Hepatocyte (in vitro differentiated cells): ENCODE results near the gene SCAMP5. TPM values are rescaled to one million over a fixed set of nuclear protein-coding genes. Genes with fewer than 3 reads are reported as not detected.

Experiments
- DNase-seq: peaks from one replicate; pipeline ENCODE4 v3.0.0-alpha.2; 2016; ENCODE audit warnings: low spot score
- H2AFZ ChIP-seq: fragments of 200-600 bp; sonication (generic); 2 replicates; pipeline ENCODE4 v1.6.0; 2016; ENCODE audit warnings: antibody characterized with exemption, mild to moderate bottlenecking
- H3K27ac ChIP-seq: fragments of 200-600 bp; sonication (generic); 2 replicates; pipeline ENCODE4 v1.5.1; 2016; ENCODE audit warnings: mild to moderate bottlenecking
- H3K27me3 ChIP-seq: fragments of 200-600 bp; sonication (generic); 2 replicates; pipeline ENCODE4 v1.6.1; 2016
- H3K36me3 ChIP-seq: fragments of 200-600 bp; sonication (generic); replicated peaks from 2 replicates; pipeline ENCODE4 v1.5.1; 2016; ENCODE audit warnings: low read depth; ENCODE audit not compliant: insufficient read depth
- H3K4me1 ChIP-seq: fragments of 200-600 bp; sonication (generic); 2 replicates; pipeline ENCODE4 v1.5.1; 2016; ENCODE audit warnings: mild to moderate bottlenecking, moderate library complexity; ENCODE audit not compliant: insufficient read depth
- H3K4me2 ChIP-seq: fragments of 200-600 bp; sonication (generic); 2 replicates; pipeline ENCODE4 v1.6.0; 2016
- H3K4me3 ChIP-seq: fragments of 200-600 bp; sonication (generic); 2 replicates; pipeline ENCODE4 v1.5.1; 2016; ENCODE audit warnings: mild to moderate bottlenecking
- H3K79me2 ChIP-seq: fragments of 200-600 bp; sonication (generic); 2 replicates; pipeline ENCODE4 v1.6.0; 2017; ENCODE audit warnings: mild to moderate bottlenecking
- H3K9me2 ChIP-seq: fragments of 200-600 bp; sonication (generic); replicated peaks from 2 replicates; pipeline ENCODE4 v1.6.0; 2017; ENCODE audit warnings: mild to moderate bottlenecking; ENCODE audit not compliant: insufficient read depth
- H3K9me3 ChIP-seq: fragments of 200-600 bp; sonication (generic); 2 replicates; pipeline ENCODE4 v1.5.1; 2016; ENCODE audit warnings: low read depth, mild to moderate bottlenecking
- H4K20me1 ChIP-seq: fragments of 200-600 bp; sonication (generic); 2 replicates; pipeline ENCODE4 v1.6.0; 2016; ENCODE audit warnings: mild to moderate bottlenecking; ENCODE audit not compliant: insufficient read depth, poor library complexity, severe bottlenecking
- CTCF ChIP-seq: fragments of 200-600 bp; sonication (generic); IDR thresholded peaks from 2 replicates; pipeline ENCODE4 v1.5.1; 2016; ENCODE audit warnings: antibody characterized with exemption, mild to moderate bottlenecking; ENCODE audit not compliant: poor library complexity
- EZH2 ChIP-seq: fragments of 200-600 bp; sonication (generic); IDR thresholded peaks from 2 replicates; pipeline ENCODE4 v1.6.1; 2016; ENCODE audit warnings: antibody characterized with exemption, mild to moderate bottlenecking, borderline replicate concordance
- EZH2phosphoT487 ChIP-seq: fragments of 200-600 bp; sonication (generic); IDR thresholded peaks from one replicate; pipeline ENCODE4 v1.6.1; 2018; ENCODE audit warnings: antibody characterized with exemption, mild to moderate bottlenecking, low read depth, moderate library complexity; ENCODE audit not compliant: unreplicated experiment, severe bottlenecking
- WGBS: methylation state at CpG from one replicate; pipeline ENCODE4 v1.1.6; 2016; ENCODE audit warnings: low lambda C conversion rate; ENCODE audit errors: missing lambda C conversion rate; 5-methylcytosine and 5-hydroxymethylcytosine counted together
- polyA plus RNA-seq: library from polyadenylated mRNA; unstranded; fragments of >200 nt; fragmentation: Nextera tagmentation; extraction: Ambion mirVana; gene quantifications from 2 replicates; pipeline ENCODE4 v1.2.1, GENCODE V29; 2016
- total RNA-seq: library from RNA; depleted of rRNA; stranded (reverse); fragments of >200 nt; gene quantifications from 2 replicates; pipeline ENCODE4 v1.2.3, GENCODE V29; 2014

Gene SCAMP5
- total and polyA plus RNA-seq, 2 experiments from 2014 or later, result 10.6 to 18.8 TPM

GRCh38 chr15:75029378-75030022, 34.1 kb downstream of the SCAMP5 start:
- H3K79me2 ChIP-seq, result peaks cover 36% of the 10 kb centered on the region
- peaks cover 21% of the 10 kb centered on the region for H3K4me1 ChIP-seq
- peak overlapping the region; percentile 47 for H2AFZ ChIP-seq
- no peaks in the 10 kb centered on the region for H4K20me1 ChIP-seq
- TF ChIP-seq CTCF (peak; percentile 96), EZH2phosphoT487 (no peak)
- no peaks in the 10 kb centered on the region for H3K36me3 ChIP-seq
- peak overlapping the region; percentile 74 for H3K27ac ChIP-seq
- H3K27me3 ChIP-seq, result no peaks in the 10 kb centered on the region
- H3K4me2 ChIP-seq, result peak overlapping the region; percentile 64
- 48% methylated on average over 11 of the region's 12 CpGs for WGBS
- no peaks in the 10 kb centered on the region for H3K9me3 ChIP-seq
- no peaks in the 10 kb centered on the region for H3K9me2 ChIP-seq
- H3K4me3 ChIP-seq, result no peak overlapping the region
- DNase-seq, result peak; percentile 94

DNA sequence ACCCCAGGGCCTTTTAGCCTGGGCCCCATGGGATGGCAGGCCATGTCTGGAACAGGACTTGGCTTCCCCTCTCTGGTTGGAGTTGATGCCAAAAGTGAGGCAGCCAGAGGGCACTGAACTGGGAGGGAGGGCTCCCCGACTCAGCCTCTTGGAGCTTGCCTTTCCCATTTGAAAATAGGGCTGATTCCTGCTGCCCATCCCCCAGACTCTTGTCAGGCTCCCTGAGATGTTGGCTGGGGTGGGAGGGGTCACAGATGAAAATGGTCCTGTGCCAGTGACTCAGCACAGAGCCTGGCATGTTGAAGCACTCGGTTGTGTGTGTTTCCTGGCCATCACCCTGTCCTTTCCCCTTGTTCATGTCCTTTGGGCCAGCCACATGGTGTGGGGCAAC, 34.7 kb downstream of the SCAMP5 start:
- no peak for DNase-seq
- 55% methylated on average over 2 of the region's 2 CpGs for WGBS
- Histone ChIP-seq H3K4me1 (peaks cover 19% of the 10 kb centered on the region), H2AFZ (no peak overlapping the region), H3K27ac (peak overlapping the region; percentile 74), H3K9me3 (no peaks in the 10 kb centered on the region), H3K27me3 (no peaks in the 10 kb centered on the region), H3K79me2 (peaks cover 36% of the 10 kb centered on the region), H4K20me1 (no peaks in the 10 kb centered on the region), H3K4me2 (peak overlapping the region; percentile 64), H3K36me3 (no peaks in the 10 kb centered on the region), H3K9me2 (no peaks in the 10 kb centered on the region), H3K4me3 (no peak overlapping the region)
- TF ChIP-seq EZH2, result no peak
- no peak for TF ChIP-seq EZH2phosphoT487
- no peak for TF ChIP-seq CTCF

DNA sequence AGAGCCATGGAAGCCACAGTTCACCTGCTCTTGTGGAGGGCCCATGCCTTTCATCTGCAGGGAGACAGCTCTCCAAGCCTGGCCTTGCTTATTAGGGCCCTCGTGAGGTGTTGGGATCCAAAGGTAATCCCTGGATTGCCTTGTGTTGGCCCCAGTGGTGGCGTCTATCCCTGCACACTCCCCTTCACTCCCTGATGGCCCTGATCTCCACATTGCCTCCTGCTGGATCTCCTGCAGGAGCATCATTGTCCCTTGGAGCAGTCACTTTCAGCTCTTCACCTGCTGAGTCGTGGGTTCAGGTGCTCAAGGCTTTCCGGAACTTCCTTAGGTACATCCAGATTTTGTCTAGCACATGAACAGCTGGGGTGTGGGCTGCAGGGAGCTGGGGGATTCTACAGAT, 35.1 kb downstream of the SCAMP5 start:
- Histone ChIP-seq H3K4me1 (peaks cover 22% of the 10 kb centered on the region), H3K4me2 (no peak overlapping the region), H2AFZ (no peak overlapping the region), H3K9me3 (no peaks in the 10 kb centered on the region), H3K27me3 (no peaks in the 10 kb centered on the region), H3K4me3 (no peak overlapping the region), H4K20me1 (no peaks in the 10 kb centered on the region), H3K27ac (no peak overlapping the region), H3K36me3 (no peaks in the 10 kb centered on the region), H3K79me2 (peaks cover 34% of the 10 kb centered on the region), H3K9me2 (no peaks in the 10 kb centered on the region)
- 90% methylated on average over 4 of the region's 4 CpGs for WGBS
- TF ChIP-seq EZH2phosphoT487, result no peak
- no peak for TF ChIP-seq EZH2
- no peak for TF ChIP-seq CTCF
- DNase-seq, result no peak

- no peak overlapping the region for H2AFZ ChIP-seq
- H3K4me3 ChIP-seq, result no peak overlapping the region
- WGBS, result 60% methylated on average over 4 of the region's 4 CpGs
- no peaks in the 10 kb centered on the region for H3K9me2 ChIP-seq
- H3K79me2 ChIP-seq, result peaks cover 29% of the 10 kb centered on the region
- H3K27me3 ChIP-seq, result no peaks in the 10 kb centered on the region
- no peak for DNase-seq
- H3K27ac ChIP-seq, result no peak overlapping the region
- H3K36me3 ChIP-seq, result no peaks in the 10 kb centered on the region
- peaks cover 31% of the 10 kb centered on the region for H3K4me1 ChIP-seq
- no peak for TF ChIP-seq CTCF
- H3K4me2 ChIP-seq, result no peak overlapping the region
- no peaks in the 10 kb centered on the region for H4K20me1 ChIP-seq
- H3K9me3 ChIP-seq, result no peaks in the 10 kb centered on the region
These were observed 36.5 kb downstream of the SCAMP5 start for GRCh38 chr15:75031848-75032247.
